PC-3 (cell line): Measurements from ENCODE around the gene SMYD3.

Source experiments
- EZH2 ChIP-seq: fragments of 300-600 bp; sonication (generic); IDR thresholded peaks from one replicate; pipeline ENCODE4 v1.6.1; 2017; ENCODE audit warnings: antibody characterized with exemption, mild to moderate bottlenecking, low read length; ENCODE audit not compliant: unreplicated experiment
- EZH2phosphoT487 ChIP-seq: fragments of 300-600 bp; sonication (generic); IDR thresholded peaks from 2 replicates; pipeline ENCODE4 v1.6.1; 2018; ENCODE audit warnings: mild to moderate bottlenecking, antibody characterized with exemption, low read length, borderline replicate concordance
- TF ChIP-seq, protein P1 (sequence below): fragments of 300-600 bp; sonication (generic); conservative IDR thresholded peaks from 2 replicates; pipeline ENCODE4 v1.5.1; 2017; ENCODE audit warnings: antibody characterized with exemption, low read depth, mild to moderate bottlenecking, low read length

DNA sequence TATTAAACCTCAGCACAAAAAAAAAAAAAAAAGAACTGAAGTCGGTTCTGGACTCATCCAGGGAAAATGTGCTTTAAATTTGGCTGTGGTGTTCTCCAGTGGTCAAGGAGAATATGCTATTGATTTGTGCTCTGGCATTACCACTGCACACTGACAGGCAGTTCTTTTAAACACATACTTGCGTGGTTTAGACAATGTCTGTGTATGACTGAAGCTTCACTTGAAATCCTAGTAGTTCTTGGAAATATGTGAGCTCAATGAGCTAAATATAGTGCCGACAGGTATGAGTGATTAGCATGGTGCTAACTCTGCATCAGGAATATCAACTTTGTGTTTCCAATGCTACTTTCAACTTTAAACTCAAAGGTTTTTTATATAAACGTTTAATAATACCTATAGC lies 415.6 kb downstream of the SMYD3 start:
- TF ChIP-seq, protein P1, sequence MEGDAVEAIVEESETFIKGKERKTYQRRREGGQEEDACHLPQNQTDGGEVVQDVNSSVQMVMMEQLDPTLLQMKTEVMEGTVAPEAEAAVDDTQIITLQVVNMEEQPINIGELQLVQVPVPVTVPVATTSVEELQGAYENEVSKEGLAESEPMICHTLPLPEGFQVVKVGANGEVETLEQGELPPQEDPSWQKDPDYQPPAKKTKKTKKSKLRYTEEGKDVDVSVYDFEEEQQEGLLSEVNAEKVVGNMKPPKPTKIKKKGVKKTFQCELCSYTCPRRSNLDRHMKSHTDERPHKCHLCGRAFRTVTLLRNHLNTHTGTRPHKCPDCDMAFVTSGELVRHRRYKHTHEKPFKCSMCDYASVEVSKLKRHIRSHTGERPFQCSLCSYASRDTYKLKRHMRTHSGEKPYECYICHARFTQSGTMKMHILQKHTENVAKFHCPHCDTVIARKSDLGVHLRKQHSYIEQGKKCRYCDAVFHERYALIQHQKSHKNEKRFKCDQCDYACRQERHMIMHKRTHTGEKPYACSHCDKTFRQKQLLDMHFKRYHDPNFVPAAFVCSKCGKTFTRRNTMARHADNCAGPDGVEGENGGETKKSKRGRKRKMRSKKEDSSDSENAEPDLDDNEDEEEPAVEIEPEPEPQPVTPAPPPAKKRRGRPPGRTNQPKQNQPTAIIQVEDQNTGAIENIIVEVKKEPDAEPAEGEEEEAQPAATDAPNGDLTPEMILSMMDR, result no peak
- no peak for TF ChIP-seq EZH2phosphoT487
- no peak for TF ChIP-seq EZH2
